ENCODE measurements around the gene PRCD.

PRCD gene

GRCh38 chr17:76538281-76538931, 1.4 kb upstream of the PRCD start:
- DNase-seq (ENCODE audit: low read depth in 4 of 4, low spot score in 1 of 4), result no peak

- no peak for DNase-seq (ENCODE audit: low read depth in 4 of 4, low spot score in 1 of 4)
Observed at GRCh38 chr17:76538941-76539570, 788 bp upstream of the PRCD start.

GRCh38 chr17:76540381-76541300, 797 bp downstream of the PRCD start:
- no peak for DNase-seq (ENCODE audit: low read depth in 4 of 4, low spot score in 1 of 4)

- DNase-seq (ENCODE audit: low read depth in 4 of 4, low spot score in 1 of 4), result no peak
Observed at GRCh38 chr17:76541739-76542454, 2.1 kb downstream of the PRCD start.

- DNase-seq (ENCODE audit: low read depth in 4 of 4, low spot score in 1 of 4), result no peak
Observed at GRCh38 chr17:76542566-76542971, 2.7 kb downstream of the PRCD start.

- no peak for DNase-seq (ENCODE audit: low read depth in 4 of 4, low spot score in 1 of 4)
Observed at GRCh38 chr17:76542984-76543383, 3.1 kb downstream of the PRCD start.

GRCh38 chr17:76543482-76543825, 3.6 kb downstream of the PRCD start:
- DNase-seq (ENCODE audit: low read depth in 4 of 4, low spot score in 1 of 4), result no peak

- no peak for DNase-seq (ENCODE audit: low read depth in 4 of 4, low spot score in 1 of 4)
Observed at GRCh38 chr17:76543826-76544545, 4.1 kb downstream of the PRCD start.

GRCh38 chr17:76544546-76545365, 4.9 kb downstream of the PRCD start:
- no peak for DNase-seq (ENCODE audit: low read depth in 4 of 4, low spot score in 1 of 4)

- no peak for DNase-seq (ENCODE audit: low read depth in 4 of 4, low spot score in 1 of 4)
Observed at GRCh38 chr17:76545918-76546555, 6.2 kb downstream of the PRCD start.

- DNase-seq (ENCODE audit: low read depth in 4 of 4, low spot score in 1 of 4), result no peak
Observed at GRCh38 chr17:76546556-76547182, 6.8 kb downstream of the PRCD start.

- DNase-seq (ENCODE audit: low read depth in 4 of 4, low spot score in 1 of 4), result no peak
Observed at GRCh38 chr17:76547183-76547641, 7.4 kb downstream of the PRCD start.

GRCh38 chr17:76547642-76548202, 7.9 kb downstream of the PRCD start:
- DNase-seq (ENCODE audit: low read depth in 4 of 4, low spot score in 1 of 4), result no peak

GRCh38 chr17:76548378-76549214, 8.8 kb downstream of the PRCD start:
- no peak for DNase-seq (ENCODE audit: low read depth in 4 of 4, low spot score in 1 of 4)

GRCh38 chr17:76549215-76549518, 9.3 kb downstream of the PRCD start:
- no peak for DNase-seq (ENCODE audit: low read depth in 4 of 4, low spot score in 1 of 4)

GRCh38 chr17:76549539-76549938, 9.7 kb downstream of the PRCD start:
- no peak for DNase-seq (ENCODE audit: low read depth in 4 of 4, low spot score in 1 of 4)

- no peak for DNase-seq (ENCODE audit: low read depth in 4 of 4, low spot score in 1 of 4)
Observed at GRCh38 chr17:76550712-76551615, 11.1 kb downstream of the PRCD start.
